HFFc6 (cell line): ENCODE results near the gene FAM120A. TPM values are rescaled to one million over a fixed set of nuclear protein-coding genes. Genes with fewer than 3 reads are reported as not detected.

Source experiments
- DNase-seq: peaks from one replicate; pipeline ENCODE4 v3.0.0-alpha.2; 2018
- H3K27ac Mint-ChIP-seq: 2 replicates; pipeline ENCODE4 v1.8.0; 2020; ENCODE audit warnings: mild to moderate bottlenecking, mixed read lengths
- H3K27me3 Mint-ChIP-seq: 2 replicates; pipeline ENCODE4 v1.8.0; 2021; ENCODE audit warnings: mild to moderate bottlenecking, moderate library complexity, mixed read lengths; ENCODE audit not compliant: insufficient read depth
- H3K36me3 Mint-ChIP-seq: 2 replicates; pipeline ENCODE4 v1.8.0; 2021; ENCODE audit warnings: low read depth, mixed read lengths
- H3K4me1 Mint-ChIP-seq: 2 replicates; pipeline ENCODE4 v1.8.0; 2020; ENCODE audit warnings: low read depth, mixed read lengths
- H3K4me3 Mint-ChIP-seq: 2 replicates; pipeline ENCODE4 v1.8.0; 2020; ENCODE audit warnings: mild to moderate bottlenecking, moderate library complexity, mixed read lengths
- H3K9me3 Mint-ChIP-seq: 2 replicates; pipeline ENCODE4 v1.8.0; 2020; ENCODE audit warnings: mild to moderate bottlenecking, mixed read lengths
- total RNA-seq, 6 experiments: library from RNA; stranded (reverse); fragmentation: NEBNext Ultra II Directional; extraction: Animal tissue kit (Norgen Biotek cat#: 25700); gene quantifications; 2 replicates in 1 of 6; 3 replicates in 5 of 6; pipeline ENCODE4 v1.2.3, GENCODE V29; 2021
- TF ChIP-seq, protein P1 (sequence below): fragments of 200-600 bp; sonication (generic); IDR thresholded peaks from 2 replicates; pipeline ENCODE4 v1.5.0; 2021; ENCODE audit warnings: antibody characterized with exemption, mild to moderate bottlenecking

Gene FAM120A
- total RNA-seq, 6 experiments from 2014 or later: 139 to 161 (median 155) TPM

DNA sequence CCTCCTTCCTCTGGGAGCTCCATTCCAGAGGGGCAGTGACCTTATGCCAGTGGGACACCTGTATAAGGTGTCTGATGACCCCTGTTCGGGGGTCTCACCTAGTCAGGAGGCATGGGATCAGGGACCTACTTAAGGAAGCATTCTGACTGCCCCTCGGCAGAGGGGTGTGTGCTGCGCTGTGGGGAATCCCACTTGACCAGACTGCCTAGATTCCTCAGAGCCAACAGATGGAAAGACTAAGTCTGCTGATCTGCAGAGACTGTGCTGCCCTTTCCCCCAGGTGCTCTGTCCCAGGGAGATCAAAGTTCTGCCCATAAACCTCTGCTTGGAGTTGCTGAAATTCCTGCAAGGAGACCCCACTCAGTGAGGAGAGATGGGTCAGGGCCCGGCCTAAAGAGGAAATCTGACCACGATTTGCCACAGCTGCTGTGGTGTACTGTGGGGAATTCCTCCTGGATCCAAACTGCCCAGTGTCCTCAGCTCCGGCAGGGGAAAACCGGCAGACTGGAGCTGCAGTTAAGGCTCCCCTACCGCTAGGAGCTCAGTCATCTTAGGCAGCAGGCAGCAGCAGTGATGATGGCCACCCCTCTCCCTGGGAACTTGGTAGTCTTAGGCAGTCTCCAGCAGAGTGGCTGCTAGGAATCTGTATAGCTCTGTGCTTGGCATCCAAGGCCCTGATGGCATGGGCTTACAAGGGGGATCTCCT lies 34.8 kb upstream of the FAM120A start:
- peaks cover 16% of the 10 kb centered on the region for H3K9me3 Mint-ChIP-seq
- H3K4me3 Mint-ChIP-seq: no peak overlapping the region
- H3K36me3 Mint-ChIP-seq: peaks cover 5% of the 10 kb centered on the region
- no peak for DNase-seq
- TF ChIP-seq, protein P1, sequence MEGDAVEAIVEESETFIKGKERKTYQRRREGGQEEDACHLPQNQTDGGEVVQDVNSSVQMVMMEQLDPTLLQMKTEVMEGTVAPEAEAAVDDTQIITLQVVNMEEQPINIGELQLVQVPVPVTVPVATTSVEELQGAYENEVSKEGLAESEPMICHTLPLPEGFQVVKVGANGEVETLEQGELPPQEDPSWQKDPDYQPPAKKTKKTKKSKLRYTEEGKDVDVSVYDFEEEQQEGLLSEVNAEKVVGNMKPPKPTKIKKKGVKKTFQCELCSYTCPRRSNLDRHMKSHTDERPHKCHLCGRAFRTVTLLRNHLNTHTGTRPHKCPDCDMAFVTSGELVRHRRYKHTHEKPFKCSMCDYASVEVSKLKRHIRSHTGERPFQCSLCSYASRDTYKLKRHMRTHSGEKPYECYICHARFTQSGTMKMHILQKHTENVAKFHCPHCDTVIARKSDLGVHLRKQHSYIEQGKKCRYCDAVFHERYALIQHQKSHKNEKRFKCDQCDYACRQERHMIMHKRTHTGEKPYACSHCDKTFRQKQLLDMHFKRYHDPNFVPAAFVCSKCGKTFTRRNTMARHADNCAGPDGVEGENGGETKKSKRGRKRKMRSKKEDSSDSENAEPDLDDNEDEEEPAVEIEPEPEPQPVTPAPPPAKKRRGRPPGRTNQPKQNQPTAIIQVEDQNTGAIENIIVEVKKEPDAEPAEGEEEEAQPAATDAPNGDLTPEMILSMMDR: no peak
- no peak overlapping the region for H3K27ac Mint-ChIP-seq
- H3K4me1 Mint-ChIP-seq: no peaks in the 10 kb centered on the region
- peaks cover 5% of the 10 kb centered on the region for H3K27me3 Mint-ChIP-seq

DNA sequence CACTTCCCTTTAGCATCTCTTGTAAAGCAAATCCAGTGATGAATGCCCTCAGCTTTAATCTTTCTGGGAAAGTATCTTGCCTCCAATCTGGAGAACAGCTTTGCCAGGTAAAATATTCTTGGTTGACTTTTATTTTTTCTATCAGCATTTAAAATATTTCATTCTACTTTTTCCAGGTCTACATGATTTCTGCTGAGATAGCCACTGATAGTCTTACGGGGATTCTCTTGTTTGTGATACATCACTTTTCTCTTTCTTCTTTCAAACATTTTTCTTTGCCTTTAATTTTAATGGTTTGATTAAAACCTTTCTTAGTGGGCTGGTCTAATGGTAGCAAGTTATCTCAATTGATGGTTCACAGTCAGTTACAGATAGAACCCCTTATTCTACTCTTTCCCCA lies 33.9 kb upstream of the FAM120A start:
- no peak overlapping the region for H3K27ac Mint-ChIP-seq
- H3K9me3 Mint-ChIP-seq: peaks cover 16% of the 10 kb centered on the region
- H3K4me3 Mint-ChIP-seq: no peak overlapping the region
- H3K4me1 Mint-ChIP-seq: no peaks in the 10 kb centered on the region
- DNase-seq: no peak
- H3K36me3 Mint-ChIP-seq: peaks cover 5% of the 10 kb centered on the region
- TF ChIP-seq, protein P1: no peak
- peaks cover 5% of the 10 kb centered on the region for H3K27me3 Mint-ChIP-seq

DNA sequence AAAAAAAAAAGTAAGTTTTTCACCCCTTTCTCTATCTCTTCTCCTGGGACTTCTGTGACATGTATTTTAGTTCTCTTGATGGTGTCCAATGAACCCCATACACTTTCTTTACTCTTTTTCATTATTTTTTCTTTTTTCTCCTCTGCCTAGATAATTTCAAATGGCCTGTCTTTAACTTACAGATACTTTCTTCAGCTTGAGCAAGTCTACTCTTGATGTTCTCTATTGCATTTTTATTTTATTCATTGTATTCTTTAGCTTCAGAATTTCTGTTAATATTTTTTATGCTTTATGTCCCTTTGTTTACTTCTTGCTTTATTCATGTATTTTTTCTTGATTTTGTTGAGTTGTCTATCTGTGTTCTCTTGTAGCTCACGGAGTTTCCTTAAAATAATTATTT lies 32.5 kb upstream of the FAM120A start:
- Mint-ChIP-seq H3K4me1 (no peaks in the 10 kb centered on the region), H3K36me3 (peaks cover 5% of the 10 kb centered on the region), H3K27ac (no peak overlapping the region), H3K9me3 (peaks cover 16% of the 10 kb centered on the region), H3K27me3 (peaks cover 3% of the 10 kb centered on the region), H3K4me3 (no peak overlapping the region)
- no peak for DNase-seq
- TF ChIP-seq, protein P1: no peak

DNA sequence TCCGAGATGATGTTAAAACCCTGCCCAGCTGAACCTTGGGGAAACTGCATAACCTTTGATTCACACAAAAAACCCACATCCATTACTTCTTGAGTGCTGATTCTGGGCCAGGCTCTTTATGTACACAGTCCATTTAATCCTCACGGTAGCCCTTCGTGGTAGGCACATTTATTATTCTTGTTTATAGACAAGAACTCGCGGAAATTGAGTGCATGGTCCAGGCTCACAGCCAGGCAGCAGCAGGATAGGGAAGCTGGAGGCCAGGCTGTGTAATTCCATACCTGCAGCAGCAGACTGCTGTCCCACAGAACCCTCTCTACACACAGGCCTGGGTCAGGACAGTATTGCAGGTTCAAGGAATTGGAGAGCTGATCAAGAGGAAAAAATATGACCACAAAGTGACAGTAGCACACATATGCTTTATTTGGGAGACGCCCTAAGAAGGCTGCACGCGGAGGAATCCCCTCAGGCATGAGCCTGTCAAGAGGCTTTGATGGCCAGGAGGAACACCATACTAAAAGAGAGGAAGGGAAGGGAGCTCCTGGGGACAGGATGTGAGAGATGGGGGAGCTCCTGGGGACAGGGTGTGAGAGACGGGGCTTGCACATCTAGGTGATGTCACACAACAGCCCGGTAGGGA lies 28.4 kb upstream of the FAM120A start:
- H3K4me3 Mint-ChIP-seq: no peak overlapping the region
- no peaks in the 10 kb centered on the region; the same call in none of the 2 replicates for H3K27me3 Mint-ChIP-seq
- no peaks in the 10 kb centered on the region; the same call in 1 of the 2 replicates for H3K36me3 Mint-ChIP-seq
- H3K9me3 Mint-ChIP-seq: peaks cover 10% of the 10 kb centered on the region
- no peak for DNase-seq
- TF ChIP-seq, protein P1: no peak
- H3K27ac Mint-ChIP-seq: no peak overlapping the region
- H3K4me1 Mint-ChIP-seq: no peaks in the 10 kb centered on the region

DNA sequence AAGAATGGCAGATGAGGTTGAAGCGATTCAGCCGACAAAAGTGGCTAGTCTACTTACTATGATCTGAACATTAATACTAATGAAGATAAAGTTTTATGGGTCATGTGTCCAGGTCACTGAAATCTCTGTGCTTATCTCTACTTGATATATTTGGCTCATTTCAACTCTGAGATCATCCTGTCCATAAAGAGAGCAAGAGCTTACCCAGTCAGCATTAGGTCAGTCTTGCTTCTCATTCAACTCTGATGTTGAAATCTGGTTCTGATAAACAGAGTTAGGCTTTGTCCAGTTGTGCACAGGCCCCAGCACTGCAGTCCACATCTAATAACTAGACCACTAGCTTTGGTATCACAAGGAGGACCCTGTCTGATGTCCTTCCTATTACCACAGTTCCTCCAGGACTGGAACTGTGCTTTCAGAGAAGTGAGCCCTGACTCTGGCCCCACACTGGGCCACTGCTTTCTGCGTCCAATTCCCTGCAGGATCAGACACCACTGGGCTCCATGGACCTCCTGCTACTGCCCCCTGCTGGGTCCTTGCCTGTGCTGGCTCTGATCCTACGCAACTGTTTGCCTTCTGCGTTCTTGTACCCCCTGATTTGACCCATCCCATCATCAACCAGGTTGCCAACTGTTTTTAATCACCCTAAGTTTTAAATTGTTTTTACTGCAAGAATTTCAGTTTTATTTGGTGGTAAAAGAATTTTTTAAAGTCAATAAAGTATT lies 23.7 kb upstream of the FAM120A start:
- no peaks in the 10 kb centered on the region for H3K36me3 Mint-ChIP-seq
- TF ChIP-seq, protein P1: peak; percentile 48; the same call in 1 of the 2 replicates
- H3K9me3 Mint-ChIP-seq: no peaks in the 10 kb centered on the region
- H3K4me3 Mint-ChIP-seq: no peak overlapping the region
- no peaks in the 10 kb centered on the region; the same call in 1 of the 2 replicates for H3K27me3 Mint-ChIP-seq
- H3K27ac Mint-ChIP-seq: no peak overlapping the region
- DNase-seq: no peak
- H3K4me1 Mint-ChIP-seq: no peaks in the 10 kb centered on the region
